Stomach (tissue), 4 donors: ENCODE measurements around the gene RERGL.

Experiments
- EP300 ChIP-seq: sonication (generic); formaldehyde crosslinking; IDR thresholded peaks from one replicate; pipeline ENCODE4 v1.6.1; 2017; ENCODE audit warnings: antibody characterized with exemption
- POLR2A ChIP-seq, 4 donors: fragments of 450-650 bp; IDR thresholded peaks; one replicate each; pipeline ENCODE4 v1.6.1; 2016; ENCODE audit warnings: antibody characterized with exemption in 4 of 4, control low read depth in 2 of 4, mild to moderate bottlenecking in 1 of 4, moderate library complexity in 1 of 4
- POLR2AphosphoS5 ChIP-seq, 3 donors: sonication (generic); formaldehyde crosslinking; IDR thresholded peaks; one replicate each; pipeline ENCODE4 v1.6.1; 2016; ENCODE audit warnings: antibody characterized with exemption in 3 of 3
- TF ChIP-seq, protein P1 (sequence below), 7 experiments: fragments of 450-650 bp in 4 of 7; fragments of 200-600 bp in 3 of 7; sonication (generic) in 3 of 7; IDR thresholded peaks; one replicate each; pipeline ENCODE4 v1.5.1; 2016 to 2019; ENCODE audit warnings: antibody characterized with exemption in 7 of 7, control low read depth in 2 of 7, mild to moderate bottlenecking in 1 of 7

DNA sequence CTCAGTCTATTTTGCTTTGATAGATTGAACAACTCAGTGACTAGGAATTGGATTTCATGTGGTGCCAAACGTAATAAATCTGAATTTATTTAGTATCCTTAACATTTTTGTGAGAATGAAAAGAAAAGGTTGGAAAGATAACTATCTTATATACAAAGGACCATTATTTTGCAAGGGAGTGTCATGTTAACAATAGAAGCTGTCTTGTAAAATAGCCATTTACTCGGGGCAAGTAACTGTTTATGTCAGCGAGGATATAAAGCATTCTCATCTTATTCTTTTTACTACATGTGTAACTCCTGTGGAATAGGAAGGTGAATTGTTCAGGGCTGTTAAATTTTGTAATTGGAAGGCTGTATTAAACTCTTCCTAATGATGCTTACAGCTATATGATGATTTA, 5.9 kb downstream of the RERGL start:
- TF ChIP-seq, protein P1, sequence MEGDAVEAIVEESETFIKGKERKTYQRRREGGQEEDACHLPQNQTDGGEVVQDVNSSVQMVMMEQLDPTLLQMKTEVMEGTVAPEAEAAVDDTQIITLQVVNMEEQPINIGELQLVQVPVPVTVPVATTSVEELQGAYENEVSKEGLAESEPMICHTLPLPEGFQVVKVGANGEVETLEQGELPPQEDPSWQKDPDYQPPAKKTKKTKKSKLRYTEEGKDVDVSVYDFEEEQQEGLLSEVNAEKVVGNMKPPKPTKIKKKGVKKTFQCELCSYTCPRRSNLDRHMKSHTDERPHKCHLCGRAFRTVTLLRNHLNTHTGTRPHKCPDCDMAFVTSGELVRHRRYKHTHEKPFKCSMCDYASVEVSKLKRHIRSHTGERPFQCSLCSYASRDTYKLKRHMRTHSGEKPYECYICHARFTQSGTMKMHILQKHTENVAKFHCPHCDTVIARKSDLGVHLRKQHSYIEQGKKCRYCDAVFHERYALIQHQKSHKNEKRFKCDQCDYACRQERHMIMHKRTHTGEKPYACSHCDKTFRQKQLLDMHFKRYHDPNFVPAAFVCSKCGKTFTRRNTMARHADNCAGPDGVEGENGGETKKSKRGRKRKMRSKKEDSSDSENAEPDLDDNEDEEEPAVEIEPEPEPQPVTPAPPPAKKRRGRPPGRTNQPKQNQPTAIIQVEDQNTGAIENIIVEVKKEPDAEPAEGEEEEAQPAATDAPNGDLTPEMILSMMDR (IDR thresholded peaks at IDR 0.05) = no peak
- TF ChIP-seq EP300 = no peak
- TF ChIP-seq POLR2A (IDR thresholded peaks at IDR 0.05) = no peak
- TF ChIP-seq POLR2AphosphoS5 (IDR thresholded peaks at IDR 0.05) = no peak
